Right cardiac atrium (tissue), 5 donors: Measurements from ENCODE around the gene PTPN4. TPM values are rescaled to one million over a fixed set of nuclear protein-coding genes. Genes with fewer than 3 reads are reported as not detected.

Experiments used
- ATAC-seq, 2 donors: fragments of 200-7000 bp; cut with Tn5 transposase; one replicate each; pipeline versions ENCODE4 v1.8.0 to v1.9.1; 2020; ENCODE audit warnings: moderate library complexity in 2 of 2, mild to moderate bottlenecking in 1 of 2
- DNase-seq, 3 donors: peaks; one replicate each; pipeline ENCODE4 v3.0.0-alpha.2; 2020
- H3K27ac ChIP-seq: one replicate; pipeline ENCODE4 v1.5.1; 2013; ENCODE audit warnings: mild to moderate bottlenecking, low read length, control low read depth, moderate library complexity
- H3K27me3 ChIP-seq: one replicate; pipeline ENCODE4 v1.6.1; 2013; ENCODE audit not compliant: control insufficient read depth, insufficient read depth
- H3K4me1 ChIP-seq: one replicate; pipeline ENCODE4 v1.6.1; 2013; ENCODE audit warnings: low read length; ENCODE audit not compliant: control insufficient read depth, insufficient read depth
- H3K4me3 ChIP-seq: one replicate; pipeline ENCODE4 v1.5.1; 2013; ENCODE audit warnings: low read length, control low read depth
- H3K9me3 ChIP-seq: one replicate; pipeline ENCODE4 v1.6.1; 2013; ENCODE audit warnings: low read length; ENCODE audit not compliant: control insufficient read depth
- WGBS: extraction: QIAGEN DNeasy Blood & Tissue Kit; methylation state at CpG from one replicate; pipeline ENCODE4 v1.1.7; 2013; 5-methylcytosine and 5-hydroxymethylcytosine counted together
- intact Hi-C, 4 donors: fragments of 100-400 bp; cut with DNase I; formaldehyde crosslinking; loops; one replicate each; pipeline versions ENCODE4 v1.11.0 to v1.14.0; 2022 to 2023
- polyA plus RNA-seq: library from polyadenylated mRNA; stranded (reverse); fragments of 200-250 nt; gene quantifications from one replicate; pipeline ENCODE4 v1.2.3, GENCODE V29; 2013
- total RNA-seq, 4 donors: library from RNA; stranded (reverse); fragmentation: NEBNext Ultra II Directional; extraction: Animal tissue kit (Norgen Biotek cat#: 25700); gene quantifications; one replicate each; pipeline ENCODE4 v1.2.1, GENCODE V29; 2021
- donor health status: healthy with polysubstance abuse.
- donor health status: DM: no; HTN: yes; CAD: no.
- donor health status: DM: no; HTN: no; CAD: no.
- donor health status: DM: no; HTN: yes; CAD: no; lungs with severe emphysema.
- donor health status: DM: yes; HTN: yes; CAD: no.

PTPN4 gene
- total and polyA plus RNA-seq, 5 donors: 6.5 to 42.6 (median 35.0) TPM

DNA sequence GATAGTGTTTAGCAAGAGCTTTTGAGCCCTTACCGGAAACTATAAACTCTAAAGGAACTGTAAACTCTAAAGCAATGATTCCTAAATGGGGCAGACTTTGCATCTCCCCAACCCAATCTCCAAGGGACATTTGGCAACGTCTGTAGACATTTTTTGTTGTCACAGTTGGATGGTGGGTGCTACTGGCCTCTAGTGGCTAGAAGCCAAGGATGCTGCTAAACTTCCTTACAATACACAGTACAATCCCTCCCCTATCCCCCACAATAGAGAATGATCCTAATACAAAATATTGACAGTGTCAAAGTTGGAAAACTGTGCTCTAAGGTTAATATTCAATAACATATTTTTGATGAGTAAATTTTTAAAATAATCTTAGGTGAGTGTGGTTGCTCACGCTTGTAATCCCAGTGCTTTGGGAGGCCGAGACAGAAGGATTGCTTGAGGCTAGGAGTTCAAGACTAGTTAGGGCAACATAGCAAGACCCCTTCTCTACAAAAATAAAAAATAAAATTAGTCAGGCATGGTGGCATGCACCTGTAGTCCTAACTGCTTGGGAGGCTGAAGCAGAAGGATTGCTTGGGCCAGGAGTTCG lies 66.7 kb downstream of the PTPN4 start:
- H3K4me1 ChIP-seq: no peaks in the 10 kb centered on the region
- 74% methylated on average over 5 of the region's 5 CpGs for WGBS
- no peak overlapping the region for H3K27ac ChIP-seq
- no peak overlapping the region for H3K4me3 ChIP-seq
- ATAC-seq (peak; percentile 57 to 64), DNase-seq (no peak)
- intact Hi-C loops: loop anchor here in 3 of 4 donors (5.0 to 10.0 kb wide), 3 partner anchors 72 to 119 kb away; partner anchors contain the start of gene PTPN4 (in 1 of the 3)
- H3K27me3 ChIP-seq: no peaks in the 10 kb centered on the region
- no peaks in the 10 kb centered on the region for H3K9me3 ChIP-seq

DNA sequence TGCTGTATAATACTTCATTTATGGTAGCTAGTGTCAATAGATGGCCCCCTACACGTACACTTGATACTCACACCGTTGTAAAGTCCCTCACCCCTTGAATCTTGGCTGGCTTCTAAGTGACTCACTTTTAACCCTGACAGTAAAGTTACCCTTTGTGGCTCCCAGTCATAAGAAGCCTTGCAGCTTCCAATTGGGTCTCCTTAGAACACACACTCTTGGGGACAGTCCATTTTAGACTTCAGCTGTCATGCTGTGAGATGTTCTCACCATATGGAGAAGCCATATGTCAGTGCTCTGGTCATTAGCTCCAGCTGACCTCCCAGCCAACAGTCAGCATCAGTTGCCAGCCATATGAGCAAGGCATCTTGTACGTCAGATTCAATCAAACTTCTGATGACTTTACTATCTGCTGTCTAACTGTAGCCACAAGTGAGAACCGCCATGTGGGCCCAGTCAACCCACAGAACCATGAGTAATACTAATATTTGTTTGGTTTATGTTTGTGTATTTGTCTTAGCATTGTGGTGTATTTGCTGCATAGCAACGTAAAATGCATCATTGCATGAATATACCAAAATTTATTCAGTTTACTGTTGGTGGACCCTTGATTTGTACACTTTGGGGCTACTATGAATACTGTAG lies 68.3 kb downstream of the PTPN4 start:
- ATAC-seq: peak in 1 of 2 donors; percentile 23
- Histone ChIP-seq H3K27me3 (no peaks in the 10 kb centered on the region), H3K4me1 (no peaks in the 10 kb centered on the region), H3K4me3 (no peak overlapping the region), H3K9me3 (no peaks in the 10 kb centered on the region), H3K27ac (no peak overlapping the region)
- WGBS: 74% methylated on average over 5 of the region's 5 CpGs
- DNase-seq: no peak
- intact Hi-C loops: loop anchor here in 3 of 4 donors (5.0 to 10.0 kb wide), 3 partner anchors 73 to 121 kb away; partner anchors contain the start of gene PTPN4 (in 1 of the 3)

DNA sequence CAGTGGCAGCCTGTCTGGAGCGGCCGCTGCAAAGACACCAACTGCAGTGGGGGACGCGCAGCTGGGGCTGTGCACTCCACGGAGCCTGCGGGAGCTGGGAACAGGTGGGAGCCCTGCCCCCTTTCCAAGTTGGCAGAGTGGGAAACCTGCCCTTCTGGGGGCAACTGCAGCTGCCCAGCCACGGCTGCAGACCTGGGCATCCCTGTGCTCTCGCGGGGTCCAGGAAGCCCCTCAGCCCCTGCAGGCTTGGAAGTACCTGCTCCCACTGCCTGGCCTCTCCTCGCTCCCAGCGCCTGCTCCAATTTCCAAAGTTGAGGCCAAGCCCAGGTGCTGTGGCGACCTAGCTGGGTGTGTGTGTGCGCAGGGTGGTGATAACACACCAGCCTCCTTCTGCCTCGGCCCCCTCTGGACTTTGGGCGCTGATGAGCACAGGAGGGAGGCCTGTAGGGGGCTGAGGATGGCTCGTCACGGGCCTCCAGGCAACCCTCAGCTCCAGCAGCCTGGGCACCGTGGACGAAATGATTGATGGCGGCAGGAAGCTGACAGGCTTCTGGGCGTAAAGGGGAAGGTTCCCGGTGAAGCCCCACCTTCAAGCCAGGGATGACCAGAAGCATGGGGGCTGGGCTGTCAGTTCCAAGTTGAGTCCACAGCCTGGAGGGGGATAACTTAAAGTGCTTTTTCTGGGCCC lies 76.9 kb downstream of the PTPN4 start:
- WGBS: 90% methylated on average over 22 of the region's 22 CpGs
- H3K9me3 ChIP-seq: no peaks in the 10 kb centered on the region
- DNase-seq: no peak
- H3K4me3 ChIP-seq: no peak overlapping the region
- H3K27me3 ChIP-seq: no peaks in the 10 kb centered on the region
- H3K4me1 ChIP-seq: no peaks in the 10 kb centered on the region
- H3K27ac ChIP-seq: no peak overlapping the region
- intact Hi-C loops: no loop called here
- ATAC-seq: no peak

- intact Hi-C loops: no loop called here
- no peak overlapping the region for H3K27ac ChIP-seq
- no peaks in the 10 kb centered on the region for H3K4me1 ChIP-seq
- ATAC-seq: peak in 1 of 2 donors; percentile 16
- no peaks in the 10 kb centered on the region for H3K9me3 ChIP-seq
- H3K27me3 ChIP-seq: no peaks in the 10 kb centered on the region
- DNase-seq: no peak
- WGBS: 87% methylated on average over 12 of the region's 12 CpGs
- H3K4me3 ChIP-seq: no peak overlapping the region
These were observed 77.6 kb downstream of the PTPN4 start for GRCh38 chr2:119837350-119837749.

DNA sequence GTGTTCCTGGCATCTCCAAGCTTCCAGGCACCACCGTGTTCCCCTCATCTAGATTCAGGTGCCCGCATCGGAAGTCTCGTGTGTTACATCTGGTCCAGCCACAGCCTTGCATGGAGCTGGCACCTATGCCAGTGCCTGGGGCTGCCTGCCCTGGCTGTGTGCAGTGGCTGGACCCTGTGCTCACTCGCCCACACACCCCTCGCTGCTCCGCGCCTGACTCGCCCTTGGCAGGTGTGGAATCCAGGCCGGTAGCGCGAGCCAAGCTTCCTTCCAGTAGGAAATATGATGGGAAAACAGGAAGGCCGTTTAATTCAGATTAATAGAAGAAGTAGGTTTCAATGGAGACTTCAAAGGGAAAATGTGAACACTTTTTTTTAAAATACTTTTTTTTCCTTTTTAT lies 78.0 kb downstream of the PTPN4 start:
- no peak overlapping the region for H3K4me3 ChIP-seq
- intact Hi-C loops: no loop called here
- ATAC-seq (peak in 1 of 2 donors; percentile 33), DNase-seq (no peak)
- no peak overlapping the region for H3K27ac ChIP-seq
- H3K4me1 ChIP-seq: no peaks in the 10 kb centered on the region
- H3K27me3 ChIP-seq: no peaks in the 10 kb centered on the region
- 70% methylated on average over 13 of the region's 13 CpGs for WGBS
- H3K9me3 ChIP-seq: no peaks in the 10 kb centered on the region

- WGBS: 65% methylated on average over 5 of the region's 5 CpGs
- H3K27ac ChIP-seq: no peak overlapping the region
- H3K4me3 ChIP-seq: no peak overlapping the region
- H3K27me3 ChIP-seq: no peaks in the 10 kb centered on the region
- intact Hi-C loops: no loop called here
- DNase-seq (no peak), ATAC-seq (no peak)
- no peaks in the 10 kb centered on the region for H3K9me3 ChIP-seq
- no peaks in the 10 kb centered on the region for H3K4me1 ChIP-seq
These were observed 78.5 kb downstream of the PTPN4 start for GRCh38 chr2:119838179-119838578.

DNA sequence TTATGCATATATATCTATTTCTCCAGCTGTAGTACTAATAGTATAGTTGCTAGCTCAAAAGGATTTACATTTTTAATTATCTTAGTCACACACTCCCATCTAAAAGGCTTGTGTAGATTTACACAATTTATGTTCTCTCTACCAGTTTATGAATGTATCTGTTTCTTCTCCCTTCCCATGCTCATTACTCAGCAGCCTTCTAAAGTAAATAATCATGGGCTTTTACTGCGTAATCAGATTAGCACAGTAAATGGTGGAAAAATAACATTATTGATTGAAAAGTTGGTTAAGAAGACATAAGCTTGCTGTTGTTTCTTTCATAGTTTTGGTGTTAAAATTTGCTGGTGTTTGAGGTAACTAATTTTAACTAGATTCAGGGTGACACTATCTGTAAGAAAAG lies 81.8 kb downstream of the PTPN4 start:
- no peak overlapping the region for H3K27ac ChIP-seq
- no peaks in the 10 kb centered on the region for H3K9me3 ChIP-seq
- DNase-seq (no peak), ATAC-seq (no peak)
- no peak overlapping the region for H3K4me3 ChIP-seq
- intact Hi-C loops: no loop called here
- H3K4me1 ChIP-seq: no peaks in the 10 kb centered on the region
- WGBS: 93% methylated on average over 1 of the region's 1 CpG
- H3K27me3 ChIP-seq: no peaks in the 10 kb centered on the region

DNA sequence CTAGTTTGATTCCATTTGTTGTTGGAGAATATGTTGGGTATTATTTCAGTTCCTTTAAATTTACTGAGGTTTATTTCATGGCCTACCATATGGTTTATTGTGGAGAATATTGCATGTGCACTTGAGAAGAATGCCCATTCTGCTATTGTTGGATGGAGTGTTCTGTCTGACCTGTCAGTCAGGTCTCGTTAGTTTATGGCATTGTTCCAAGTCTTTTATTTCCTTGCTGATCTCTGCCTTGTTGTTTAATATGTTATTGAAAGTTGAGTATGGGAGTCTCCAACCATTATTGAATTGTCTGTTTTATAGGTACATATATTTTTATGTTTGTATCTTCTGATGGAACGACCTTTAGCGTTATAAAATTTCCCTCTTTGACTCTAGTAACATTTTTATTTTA lies 86.3 kb downstream of the PTPN4 start:
- DNase-seq (no peak), ATAC-seq (no peak)
- Histone ChIP-seq H3K4me1 (peaks cover 6% of the 10 kb centered on the region), H3K27me3 (no peaks in the 10 kb centered on the region), H3K9me3 (no peaks in the 10 kb centered on the region), H3K4me3 (no peak overlapping the region), H3K27ac (no peak overlapping the region)
- WGBS: 78% methylated on average over 3 of the region's 3 CpGs
- intact Hi-C loops: no loop called here

DNA sequence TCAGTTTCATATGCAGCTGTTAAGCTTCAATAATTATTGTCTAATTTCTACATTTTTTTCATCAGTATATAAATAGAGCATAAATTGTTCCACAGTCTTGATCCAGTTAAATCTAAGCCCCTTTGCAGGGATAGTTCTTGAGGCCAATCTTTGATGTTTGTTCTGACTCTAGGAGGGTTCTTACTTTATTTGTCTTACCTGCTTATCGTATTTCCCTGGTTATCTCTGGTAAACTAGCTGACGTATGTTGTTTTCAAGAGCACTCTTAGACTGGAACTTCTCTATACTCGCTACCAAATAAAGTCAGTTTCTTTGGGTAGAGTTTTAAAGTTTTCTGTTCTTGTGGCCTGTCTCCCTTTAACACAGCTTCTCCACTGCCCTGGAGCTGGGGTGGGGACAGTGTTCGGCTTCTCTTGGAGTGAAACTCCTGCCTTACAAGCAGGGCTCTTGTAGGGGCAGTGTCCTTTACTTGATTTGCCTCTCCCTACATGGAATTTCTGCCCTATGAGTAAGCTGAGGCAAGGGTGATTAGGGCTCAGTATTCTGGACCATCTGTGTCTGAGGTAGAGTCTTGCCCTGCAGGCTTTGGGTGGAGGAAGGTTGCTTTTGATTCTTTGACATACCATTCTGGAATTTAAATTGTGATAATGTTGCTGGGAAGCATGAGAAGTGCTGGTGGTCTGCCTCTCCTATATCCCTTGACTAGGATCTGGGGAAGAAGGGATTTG lies 90.3 kb downstream of the PTPN4 start:
- Histone ChIP-seq H3K27ac (no peak overlapping the region), H3K4me3 (no peak overlapping the region), H3K27me3 (no peaks in the 10 kb centered on the region), H3K4me1 (peaks cover 6% of the 10 kb centered on the region), H3K9me3 (peaks cover 2% of the 10 kb centered on the region)
- DNase-seq: no peak
- 75% methylated on average over 4 of the region's 4 CpGs for WGBS
- ATAC-seq: no peak
- intact Hi-C loops: loop anchor here in 1 of 4 donors (10.0 kb wide), 1 partner anchor 185 kb away; no protein-coding TSS in a partner anchor

DNA sequence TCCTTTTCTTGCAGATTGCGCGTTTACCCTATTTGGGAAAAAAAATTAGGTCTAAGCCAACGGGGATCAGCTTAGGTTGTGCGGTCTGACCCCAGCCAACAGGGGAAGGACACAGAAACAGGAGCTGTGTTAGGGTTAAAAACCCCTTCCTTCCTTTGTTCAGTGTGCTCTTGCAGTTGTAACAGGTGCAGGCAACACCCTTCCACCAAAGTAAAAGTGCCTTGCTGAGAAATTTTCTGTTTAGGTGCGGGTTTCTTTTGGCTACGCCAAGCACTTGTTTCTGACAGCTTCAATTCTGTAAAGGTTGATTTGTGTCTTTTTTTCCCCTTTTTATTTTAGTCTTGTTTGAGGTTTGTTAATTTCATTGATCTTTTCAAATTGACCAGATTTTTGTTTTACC lies 92.5 kb downstream of the PTPN4 start:
- no peaks in the 10 kb centered on the region for H3K27me3 ChIP-seq
- DNase-seq (no peak), ATAC-seq (no peak)
- intact Hi-C loops: loop anchor here in 1 of 4 donors (10.0 kb wide), 1 partner anchor 183 kb away; no protein-coding TSS in a partner anchor
- no peak overlapping the region for H3K27ac ChIP-seq
- no peak overlapping the region for H3K4me3 ChIP-seq
- peaks cover 6% of the 10 kb centered on the region for H3K4me1 ChIP-seq
- peaks cover 2% of the 10 kb centered on the region for H3K9me3 ChIP-seq
- 98% methylated on average over 6 of the region's 6 CpGs for WGBS
